ENCODE results near the gene SLC16A13. TPM values are rescaled to one million over a fixed set of nuclear protein-coding genes. Genes with fewer than 3 reads are reported as not detected.
"Not testable (repeated sequence)": the region's sequence is repeated elsewhere in the genome, so short reads cannot be mapped to it uniquely, and the experiment has no call there.

The SLC16A13 gene
- total RNA-seq (2021) (11.7 and 15.5 TPM in 2 replicates), Bru-seq, nascent RNA (percentile 57 among the genes with signal in this experiment), BruChase-seq, experiment 1, labeled RNA remaining after a 2-hour chase (percentile 55 among the genes with signal in this experiment), BruChase-seq, experiment 2, labeled RNA remaining after a 6-hour chase (percentile 58 among the genes with signal in this experiment)
- long read RNA-seq, partial matches to known transcripts, result 0 of 5 reads
- long read RNA-seq, other reads (novel, unspliced or antisense), result 0 of 5 reads

GRCh38 chr17:7035591-7036368 is at the start of gene SLC16A13:
Gene SLC16A13 (plus strand): TSS chr17:7036015. CDS start chr17:7036383, 368 bp downstream.
- Histone ChIP-seq H3K9me3 (ENCODE audit: low read depth, low read length, poor library complexity, severe bottlenecking) (no peaks in the 10 kb centered on the region), H3K4me1 (ENCODE audit: insufficient read depth, low read length, poor library complexity, severe bottlenecking) (peaks cover 11% of the 10 kb centered on the region), H3K27me3 (replicated peaks; ENCODE audit: insufficient read depth, low read depth, low read length, poor library complexity) (no peaks in the 10 kb centered on the region), H3K36me3 (ENCODE audit: insufficient read depth, low read length, poor library complexity, severe bottlenecking) (no peaks in the 10 kb centered on the region), H3K4me3 (ENCODE audit: low read depth, low read length, poor library complexity, severe bottlenecking) (peak within 1 kb of the TSS; percentile 76), H3K27ac (ENCODE audit: low read depth, low read length, poor library complexity, severe bottlenecking) (peak within 1 kb of the TSS; percentile 84)
- no TSS peak for BruUV-seq (replicated peaks)
- intact Hi-C loops (cut with micrococcal nuclease; ENCODE audit: unreplicated experiment), result no loop called here
- TF ChIP-seq EZH2 (IDR thresholded peaks at IDR 0.05; ENCODE audit: borderline replicate concordance, low read depth, low read length, poor library complexity, severe bottlenecking) (no peak), CTCF (conservative IDR thresholded peaks at IDR 0.05; ENCODE audit: low read depth, low read length) (no peak)
- ChIA-PET POLR2A (ENCODE audit: low non-redundant PET) (interaction anchor here (0.6 to 0.7 kb wide), 2 partner anchors 98 to 105 kb away, joined by 3 to 8 read pairs; no protein-coding TSS in a partner anchor), CTCF (interaction anchor here (0.6 to 1.5 kb wide), 5 partner anchors 10 to 178 kb away, joined by 3 to 9 read pairs (median 3); no protein-coding TSS in a partner anchor)
- peak; percentile 98 for DNase-seq (ENCODE audit: low spot score)

- H3K36me3 ChIP-seq (ENCODE audit: insufficient read depth, low read length, poor library complexity, severe bottlenecking), result no peaks in the 10 kb centered on the region
- no peak overlapping the region for H3K4me3 ChIP-seq (ENCODE audit: low read depth, low read length, poor library complexity, severe bottlenecking)
- H3K4me1 ChIP-seq (ENCODE audit: insufficient read depth, low read length, poor library complexity, severe bottlenecking), result no peaks in the 10 kb centered on the region
- no TSS peak for BruUV-seq (replicated peaks)
- H3K9me3 ChIP-seq (ENCODE audit: low read depth, low read length, poor library complexity, severe bottlenecking), result no peaks in the 10 kb centered on the region
- no peak for DNase-seq (ENCODE audit: low spot score)
- no peaks in the 10 kb centered on the region for H3K27me3 ChIP-seq (replicated peaks; ENCODE audit: insufficient read depth, low read depth, low read length, poor library complexity)
- POLR2A ChIA-PET (ENCODE audit: low non-redundant PET), result no interaction called here
- intact Hi-C loops (cut with micrococcal nuclease; ENCODE audit: unreplicated experiment), result no loop called here
- no peak for TF ChIP-seq CTCF (conservative IDR thresholded peaks at IDR 0.05; ENCODE audit: low read depth, low read length)
- no peak for TF ChIP-seq EZH2 (IDR thresholded peaks at IDR 0.05; ENCODE audit: borderline replicate concordance, low read depth, low read length, poor library complexity, severe bottlenecking)
- CTCF ChIA-PET, result interaction anchor here (0.7 kb wide), 1 partner anchor 72 kb away, joined by 3 read pairs; no protein-coding TSS in a partner anchor
- no peak overlapping the region for H3K27ac ChIP-seq (ENCODE audit: low read depth, low read length, poor library complexity, severe bottlenecking)
Measured at GRCh38 chr17:6986676-6987075, 49.1 kb upstream of the SLC16A13 start.

GRCh38 chr17:6989779-6990178 is 46.0 kb upstream of the SLC16A13 start:
- POLR2A ChIA-PET (ENCODE audit: low non-redundant PET), result no interaction called here
- intact Hi-C loops (cut with micrococcal nuclease; ENCODE audit: unreplicated experiment), result no loop called here

GRCh38 chr17:6993613-6994056 is 42.2 kb upstream of the SLC16A13 start:
- DNase-seq (ENCODE audit: low spot score); H3K36me3 ChIP-seq (ENCODE audit: insufficient read depth, low read length, poor library complexity, severe bottlenecking); H3K27me3 ChIP-seq (replicated peaks; ENCODE audit: insufficient read depth, low read depth, low read length, poor library complexity); H3K9me3 ChIP-seq (ENCODE audit: low read depth, low read length, poor library complexity, severe bottlenecking); BruUV-seq (replicated peaks); CTCF ChIA-PET; POLR2A ChIA-PET (ENCODE audit: low non-redundant PET); H3K4me3 ChIP-seq (ENCODE audit: low read depth, low read length, poor library complexity, severe bottlenecking); H3K4me1 ChIP-seq (ENCODE audit: insufficient read depth, low read length, poor library complexity, severe bottlenecking); intact Hi-C loops (cut with micrococcal nuclease; ENCODE audit: unreplicated experiment); H3K27ac ChIP-seq (ENCODE audit: low read depth, low read length, poor library complexity, severe bottlenecking): not testable (repeated sequence)

More at GRCh38 chr17:6989779-6990178, 46.0 kb upstream of the SLC16A13 start:
- BruUV-seq (replicated peaks), result no TSS peak
- TF ChIP-seq CTCF (conservative IDR thresholded peaks at IDR 0.05; ENCODE audit: low read depth, low read length), result no peak
- no peak for TF ChIP-seq EZH2 (IDR thresholded peaks at IDR 0.05; ENCODE audit: borderline replicate concordance, low read depth, low read length, poor library complexity, severe bottlenecking)
- Histone ChIP-seq H3K27me3 (replicated peaks; ENCODE audit: insufficient read depth, low read depth, low read length, poor library complexity) (no peaks in the 10 kb centered on the region), H3K36me3 (ENCODE audit: insufficient read depth, low read length, poor library complexity, severe bottlenecking) (no peaks in the 10 kb centered on the region), H3K9me3 (ENCODE audit: low read depth, low read length, poor library complexity, severe bottlenecking) (no peaks in the 10 kb centered on the region), H3K4me3 (ENCODE audit: low read depth, low read length, poor library complexity, severe bottlenecking) (no peak overlapping the region), H3K4me1 (ENCODE audit: insufficient read depth, low read length, poor library complexity, severe bottlenecking) (no peaks in the 10 kb centered on the region), H3K27ac (ENCODE audit: low read depth, low read length, poor library complexity, severe bottlenecking) (no peak overlapping the region)
- DNase-seq (ENCODE audit: low spot score), result no peak
- CTCF ChIA-PET, result no interaction called here
